NCI-H82 treated with DMSO at 0.1 percent for 48 hours (cell line): ENCODE measurements around the gene FAM161B.

Experiments used
- DNase-seq: peaks from one replicate; lab custom pipeline; 2025; ENCODE audit not compliant: unreplicated experiment; lab: John Stamatoyannopoulos, UW

Gene FAM161B

DNA sequence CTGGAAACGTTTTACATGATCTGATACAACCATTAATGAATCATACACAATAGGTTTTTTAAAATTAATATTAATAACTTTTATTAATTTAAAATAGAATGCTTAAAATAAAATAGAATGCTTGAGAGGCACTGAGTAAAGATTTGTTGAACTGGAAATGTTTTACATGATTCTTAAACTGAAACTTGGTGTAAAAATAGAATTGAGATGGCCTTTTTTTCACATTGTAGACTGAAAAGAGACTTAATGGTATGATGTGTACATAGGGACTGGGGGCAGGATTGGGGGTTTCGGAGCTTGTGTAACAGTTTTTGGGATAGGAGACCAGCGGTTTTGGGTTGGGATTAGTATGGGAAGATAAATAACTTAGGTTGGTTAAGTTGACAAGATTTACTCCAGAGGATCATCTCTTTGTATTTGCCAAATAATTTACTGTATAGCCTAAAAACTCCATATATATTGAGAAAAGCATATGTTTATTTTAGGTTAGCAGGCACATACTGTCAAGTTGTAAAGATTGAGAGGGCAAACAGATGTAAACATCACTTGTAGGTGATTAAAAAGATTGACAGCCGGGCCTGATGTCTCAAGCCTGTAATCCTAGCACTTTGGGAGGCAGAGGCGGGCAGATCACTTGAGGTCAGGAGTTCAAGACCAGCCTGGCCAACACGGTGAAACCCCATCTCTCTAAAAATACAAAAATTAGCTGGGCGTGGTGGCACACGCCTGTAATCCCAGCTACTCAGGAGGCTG is 65.3 kb downstream of the FAM161B start:
- no peak for DNase-seq
